ENCODE results near the gene ANKRD36. TPM values are rescaled to one million over a fixed set of nuclear protein-coding genes. Genes with fewer than 3 reads are reported as not detected.
"Not testable (repeated sequence)": the region's sequence is repeated elsewhere in the genome, so short reads cannot be mapped to it uniquely, and the experiment has no call there.

The ANKRD36 gene
- polyA plus RNA-seq, 1 donor from 2014 or later = 9.4 TPM

DNA sequence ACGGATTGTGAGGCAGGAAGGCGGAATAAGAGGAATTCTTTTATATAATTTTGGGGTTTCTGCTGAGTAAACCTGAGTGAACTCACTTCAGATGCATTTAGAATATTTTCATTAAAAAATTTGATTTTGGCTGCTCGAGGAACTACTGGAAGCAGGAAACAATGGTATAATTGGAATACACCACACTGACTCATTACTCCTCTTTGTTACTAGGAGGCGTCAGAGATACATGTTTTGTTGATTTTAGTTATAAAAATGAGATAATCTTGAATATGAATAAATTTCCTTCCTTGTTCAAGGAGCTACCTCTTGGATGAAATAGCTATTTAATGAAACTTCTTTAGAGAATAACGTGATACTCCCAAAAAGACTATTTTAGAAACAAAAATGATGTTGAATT is 97.4 kb downstream of the ANKRD36 start:
- Mint-ChIP-seq H3K27ac (no peak overlapping the region), H3K9me3 (no peaks in the 10 kb centered on the region), H3K4me1 (no peaks in the 10 kb centered on the region), H3K4me3 (no peak overlapping the region), H3K36me3 (peaks cover 22% of the 10 kb centered on the region), H3K27me3 (no peaks in the 10 kb centered on the region)

DNA sequence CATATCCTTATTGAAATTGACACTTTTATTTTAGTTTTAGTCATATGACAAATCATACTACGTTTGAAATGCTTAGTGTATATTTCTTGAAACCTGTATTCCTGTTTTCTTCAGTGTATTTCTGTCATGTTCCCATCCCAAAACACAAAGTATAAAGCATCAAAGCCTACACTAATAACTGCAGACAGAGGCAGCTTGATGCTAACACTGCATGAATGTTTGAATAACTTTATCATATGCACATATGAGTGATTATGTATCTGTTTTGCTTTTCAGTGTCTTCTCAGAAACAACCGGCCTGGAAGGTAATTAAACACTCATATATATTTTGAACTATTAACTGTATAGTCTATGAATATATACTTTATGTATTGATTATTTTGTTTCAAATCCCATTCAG is 102.1 kb downstream of the ANKRD36 start:
- not testable (repeated sequence) for H3K4me1 Mint-ChIP-seq, H3K27me3 Mint-ChIP-seq, H3K9me3 Mint-ChIP-seq, H3K36me3 Mint-ChIP-seq, H3K4me3 Mint-ChIP-seq, H3K27ac Mint-ChIP-seq

DNA sequence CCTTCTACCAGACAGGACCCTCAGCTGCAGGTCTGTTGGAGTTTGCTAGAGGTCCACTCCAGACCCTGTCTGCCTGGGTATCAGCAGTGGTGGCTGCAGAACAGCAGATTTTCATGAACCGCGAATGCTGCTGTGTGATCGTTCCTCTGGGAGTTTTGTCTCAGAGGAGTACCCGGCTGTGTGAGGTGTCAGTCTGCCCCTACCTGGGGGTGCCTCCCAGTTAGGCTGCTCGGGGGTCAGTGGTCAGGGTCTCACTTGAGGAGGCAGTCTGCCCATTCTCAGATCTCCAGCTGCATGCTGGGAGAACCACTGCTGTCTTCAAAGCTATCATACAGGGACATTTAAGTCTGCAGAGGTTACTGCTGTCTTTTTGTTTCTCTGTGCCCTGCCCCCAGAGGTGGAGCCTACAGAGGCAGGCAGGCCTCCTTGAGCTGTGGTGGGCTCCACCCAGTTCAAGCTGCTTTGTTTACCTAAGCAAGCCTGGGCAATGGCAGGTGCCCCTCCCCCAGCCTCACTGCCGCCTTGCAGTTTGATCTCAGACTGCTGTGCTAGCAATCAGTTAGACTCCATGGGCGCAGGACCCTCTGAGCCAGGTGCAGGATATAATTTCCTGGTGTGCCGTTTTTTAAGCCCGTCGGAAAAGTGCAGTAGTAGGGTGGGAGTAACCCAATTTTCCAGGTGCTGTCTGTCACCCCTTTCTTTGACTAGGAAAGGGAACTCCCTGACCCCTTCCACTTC is 118.1 kb downstream of the ANKRD36 start:
- not testable (repeated sequence) for H3K4me3 Mint-ChIP-seq, H3K4me1 Mint-ChIP-seq, H3K9me3 Mint-ChIP-seq, H3K36me3 Mint-ChIP-seq, H3K27ac Mint-ChIP-seq, H3K27me3 Mint-ChIP-seq

DNA sequence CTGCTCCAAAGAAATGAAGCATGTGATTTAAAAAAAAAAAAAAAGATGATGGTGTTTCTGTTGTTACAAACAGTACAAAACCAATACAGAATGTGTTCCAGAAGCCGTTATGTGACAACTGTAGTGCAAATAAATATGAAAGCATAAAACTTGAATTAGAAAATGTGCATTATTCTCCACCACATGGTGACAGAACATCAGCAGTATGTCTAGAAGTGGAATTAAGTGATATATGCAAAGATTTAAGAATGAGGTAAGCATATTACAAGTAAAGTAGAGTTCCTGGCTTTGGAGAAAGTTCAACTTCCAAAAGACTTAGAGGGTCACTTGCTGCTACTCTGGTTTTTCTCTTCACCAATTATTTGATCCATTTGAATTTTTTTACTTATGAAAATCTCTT is 120.0 kb downstream of the ANKRD36 start:
- not testable (repeated sequence) for H3K36me3 Mint-ChIP-seq, H3K27me3 Mint-ChIP-seq, H3K27ac Mint-ChIP-seq, H3K4me3 Mint-ChIP-seq, H3K9me3 Mint-ChIP-seq, H3K4me1 Mint-ChIP-seq

DNA sequence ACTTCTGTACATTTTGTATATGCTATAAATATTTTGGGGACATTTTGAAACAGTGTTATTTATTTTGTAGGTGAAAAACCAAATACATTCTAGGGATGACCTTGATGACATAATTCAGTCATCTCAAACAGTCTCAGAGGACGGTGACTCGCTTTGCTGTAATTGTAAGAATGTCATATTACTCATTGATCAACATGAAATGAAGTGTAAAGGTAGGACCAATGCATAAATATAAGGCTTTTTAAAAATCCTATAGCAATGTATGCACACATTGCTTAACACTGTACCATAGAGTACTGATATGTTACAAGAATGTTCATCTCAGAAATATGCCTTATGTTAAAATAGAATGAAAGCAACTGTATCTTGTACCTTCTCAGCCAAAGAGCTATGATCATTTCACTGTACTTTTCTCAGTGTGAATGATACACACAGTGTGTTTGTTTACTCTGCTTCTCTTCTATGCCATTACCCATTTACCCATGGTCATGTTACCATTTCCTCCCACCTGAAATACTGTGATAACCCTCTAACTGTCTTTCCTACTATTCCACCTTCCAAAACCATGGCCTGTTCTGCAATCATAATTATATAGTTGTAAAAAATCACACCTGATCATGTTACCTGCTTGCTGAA is 120.8 kb downstream of the ANKRD36 start:
- H3K4me1 Mint-ChIP-seq, H3K27ac Mint-ChIP-seq, H3K9me3 Mint-ChIP-seq, H3K4me3 Mint-ChIP-seq, H3K36me3 Mint-ChIP-seq, H3K27me3 Mint-ChIP-seq: not testable (repeated sequence)

DNA sequence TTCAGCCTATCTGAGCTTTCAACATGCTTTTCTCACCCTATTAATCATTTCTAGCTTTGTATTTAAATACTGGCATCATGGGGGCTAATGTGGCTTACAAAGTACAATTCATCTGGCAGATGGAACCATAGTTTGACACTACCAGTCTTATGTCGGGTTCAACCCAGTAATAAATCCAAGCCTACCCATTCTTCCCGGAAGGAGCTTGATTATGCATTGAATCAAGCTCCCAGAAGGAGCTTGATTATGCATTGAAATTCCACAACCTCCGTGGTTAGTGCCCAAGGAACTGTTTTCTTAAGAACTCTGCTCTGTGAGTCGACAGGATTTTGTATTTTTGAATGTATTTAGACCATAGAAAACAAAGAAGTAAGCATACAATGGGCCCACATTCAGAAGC is 148.2 kb downstream of the ANKRD36 start:
- H3K9me3 Mint-ChIP-seq, H3K4me3 Mint-ChIP-seq, H3K36me3 Mint-ChIP-seq, H3K4me1 Mint-ChIP-seq, H3K27me3 Mint-ChIP-seq, H3K27ac Mint-ChIP-seq: not testable (repeated sequence)

DNA sequence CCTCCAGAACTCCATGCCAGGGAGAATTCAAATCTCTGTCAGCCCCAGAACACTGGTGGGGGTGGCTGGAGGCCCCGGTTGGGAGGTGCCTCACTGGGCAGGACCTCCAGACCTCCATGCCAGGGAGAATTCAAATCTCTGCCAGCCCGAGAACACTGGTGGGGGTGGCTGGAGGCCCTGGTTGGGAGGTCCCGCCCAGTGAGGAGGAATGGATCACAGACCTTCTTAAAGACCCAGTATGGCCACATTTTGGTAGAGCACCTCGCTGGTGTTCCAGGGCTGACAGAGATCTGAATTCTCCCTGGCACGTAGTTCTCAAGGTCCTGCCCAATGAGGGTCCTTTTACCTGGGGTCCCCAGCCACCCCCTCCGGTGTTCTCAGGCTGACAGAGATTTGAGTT is 153.5 kb downstream of the ANKRD36 start:
- H3K27me3 Mint-ChIP-seq, H3K4me3 Mint-ChIP-seq, H3K9me3 Mint-ChIP-seq, H3K36me3 Mint-ChIP-seq, H3K27ac Mint-ChIP-seq, H3K4me1 Mint-ChIP-seq: not testable (repeated sequence)

DNA sequence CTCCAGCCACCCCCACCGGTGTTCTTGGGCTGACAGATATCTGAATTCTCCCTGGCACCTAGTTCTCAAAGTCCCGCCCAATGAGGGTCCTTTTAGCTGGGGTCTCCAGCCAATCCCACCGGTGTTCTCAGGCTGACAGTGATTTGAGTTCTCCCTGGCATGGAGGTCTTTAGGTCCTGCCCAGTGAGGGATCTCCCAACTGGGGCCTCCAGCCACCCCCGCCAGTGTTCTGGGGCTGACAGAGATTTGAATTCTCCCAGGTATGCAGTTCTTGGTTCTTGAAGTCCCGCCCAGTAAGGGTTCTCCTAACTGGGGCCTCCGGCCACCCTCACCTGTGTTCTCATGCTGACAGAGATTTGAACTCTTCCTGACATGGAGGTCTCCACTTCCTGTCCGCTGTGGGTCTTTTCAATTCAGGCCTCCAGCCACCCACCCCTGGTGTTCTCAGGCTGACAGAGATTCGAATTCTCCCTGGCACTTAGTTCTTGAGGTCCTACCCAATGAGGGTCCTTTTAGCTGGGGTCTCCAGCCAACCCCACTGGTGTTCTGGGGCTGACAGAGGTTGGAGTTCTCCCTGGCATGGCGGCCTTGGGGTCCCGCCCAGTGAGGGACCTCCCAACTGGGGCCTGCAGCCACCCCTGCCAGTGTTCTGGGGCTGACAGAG is 154.6 kb downstream of the ANKRD36 start:
- Mint-ChIP-seq H3K36me3 (peaks cover 3% of the 10 kb centered on the region), H3K4me1 (no peaks in the 10 kb centered on the region), H3K27me3 (no peaks in the 10 kb centered on the region), H3K4me3 (no peak overlapping the region), H3K9me3 (no peaks in the 10 kb centered on the region), H3K27ac (no peak overlapping the region)

DNA sequence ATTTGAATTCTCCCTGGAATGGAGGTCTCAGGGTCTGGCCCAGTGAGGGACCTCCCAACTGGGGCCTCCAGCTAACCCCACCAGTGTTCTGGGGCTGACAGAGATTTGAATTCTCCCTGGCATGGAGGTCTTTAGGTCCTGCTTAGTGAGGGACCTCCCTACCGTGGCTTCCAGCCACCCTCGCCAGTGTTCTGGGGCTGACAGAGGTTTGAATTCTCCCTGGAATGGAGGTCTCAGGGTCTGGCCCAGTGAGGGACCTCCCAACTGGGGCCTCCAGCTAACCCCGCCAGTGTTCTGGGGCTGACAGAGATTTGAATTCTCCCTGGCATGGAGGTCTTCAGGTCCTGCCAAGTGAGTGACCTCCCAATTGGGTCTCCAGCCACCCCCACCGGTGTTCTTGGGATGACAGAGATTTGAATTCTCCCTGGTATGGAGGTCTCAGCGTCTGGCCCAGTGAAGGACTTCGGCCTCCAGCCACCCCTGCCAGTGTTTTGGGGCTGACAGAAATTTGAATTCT is 155.2 kb downstream of the ANKRD36 start:
- not testable (repeated sequence) for H3K4me3 Mint-ChIP-seq, H3K36me3 Mint-ChIP-seq, H3K27ac Mint-ChIP-seq, H3K27me3 Mint-ChIP-seq, H3K9me3 Mint-ChIP-seq, H3K4me1 Mint-ChIP-seq

DNA sequence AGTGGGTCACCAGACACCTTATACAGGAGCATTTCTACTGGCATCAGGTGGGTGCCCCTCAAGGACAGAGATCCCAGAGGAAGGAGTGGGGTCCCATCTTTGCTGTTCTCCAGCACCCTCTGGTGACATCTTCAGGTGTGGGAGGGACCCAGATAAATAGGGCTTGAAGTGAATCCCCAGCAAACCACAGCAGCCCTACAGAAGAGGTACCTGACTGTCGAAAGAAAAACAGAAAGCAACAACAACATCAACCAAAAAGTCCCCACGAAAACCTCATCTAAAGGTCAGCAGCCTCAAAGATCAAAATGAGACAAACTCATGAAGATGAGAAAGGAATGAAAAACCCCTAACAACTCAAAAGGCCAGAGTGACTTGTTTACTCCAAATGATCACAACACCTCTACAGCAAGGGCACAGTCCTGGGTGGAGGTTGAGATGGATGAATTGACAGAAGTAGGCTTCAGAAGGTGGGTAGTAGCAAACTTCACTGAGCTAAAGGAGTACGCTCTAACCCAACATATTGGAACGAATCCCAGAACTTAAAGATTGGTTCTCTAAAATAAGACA is 163.4 kb downstream of the ANKRD36 start:
- H3K9me3 Mint-ChIP-seq, H3K4me3 Mint-ChIP-seq, H3K27me3 Mint-ChIP-seq, H3K4me1 Mint-ChIP-seq, H3K36me3 Mint-ChIP-seq, H3K27ac Mint-ChIP-seq: not testable (repeated sequence)

DNA sequence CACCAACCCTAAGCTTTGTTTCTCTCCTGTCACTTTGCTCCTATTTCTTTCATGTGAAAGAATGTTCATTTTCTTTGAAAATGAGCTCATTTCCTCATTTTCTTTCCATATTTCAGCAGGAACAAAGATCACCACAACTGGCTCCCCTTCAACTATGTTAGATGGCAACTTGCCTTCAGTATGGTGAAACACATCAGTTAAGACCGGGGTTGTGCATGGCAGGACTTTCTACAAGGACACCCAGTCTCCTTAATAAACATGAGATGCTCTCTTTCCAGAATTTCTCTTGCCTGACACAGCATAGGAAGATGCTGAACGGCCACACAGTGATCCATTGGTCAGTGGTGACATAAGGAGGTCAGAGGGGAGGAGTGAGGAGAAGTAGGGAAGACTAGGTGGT is 172.2 kb downstream of the ANKRD36 start:
- H3K4me3 Mint-ChIP-seq, H3K27me3 Mint-ChIP-seq, H3K4me1 Mint-ChIP-seq, H3K27ac Mint-ChIP-seq, H3K9me3 Mint-ChIP-seq, H3K36me3 Mint-ChIP-seq: not testable (repeated sequence)

DNA sequence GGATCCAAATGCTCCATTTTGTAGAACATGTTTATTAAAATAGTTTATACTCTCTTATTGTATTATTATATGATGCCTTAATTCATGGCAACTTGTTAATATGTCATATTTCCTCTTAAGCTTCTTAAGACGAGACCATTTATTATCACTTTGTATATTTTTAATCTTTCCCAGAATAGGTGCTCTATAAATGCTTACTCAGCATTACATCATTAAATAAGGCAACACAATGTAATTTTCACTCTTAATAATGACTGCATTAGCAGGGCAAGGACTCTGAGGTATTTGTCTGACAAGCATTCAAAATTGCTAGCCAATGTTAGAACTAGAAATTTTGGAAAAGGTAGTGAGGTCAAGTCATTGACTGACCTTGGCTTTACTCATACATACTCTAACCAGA is 180.7 kb downstream of the ANKRD36 start:
- H3K27ac Mint-ChIP-seq, H3K9me3 Mint-ChIP-seq, H3K36me3 Mint-ChIP-seq, H3K27me3 Mint-ChIP-seq, H3K4me1 Mint-ChIP-seq, H3K4me3 Mint-ChIP-seq: not testable (repeated sequence)

Other genes with a start within 250 kb of the ANKRD36 start
- gene SEMA4C, start 243.1 kb upstream of the ANKRD36 start, polyA plus RNA-seq = 0.58 TPM
- not detected for gene FAM178B, start 126.6 kb upstream of the ANKRD36 start, polyA plus RNA-seq
- gene FAHD2B, start 18.3 kb upstream of the ANKRD36 start, polyA plus RNA-seq = 13.6 TPM